Stomach (tissue), 4 donors: ENCODE results near the gene CERKL.

Experiments used
- CTCF ChIP-seq, 7 experiments: fragments of 450-650 bp in 4 of 7; fragments of 200-600 bp in 3 of 7; sonication (generic) in 3 of 7; IDR thresholded peaks; one replicate each; pipeline ENCODE4 v1.5.1; 2016 to 2019; ENCODE audit warnings: antibody characterized with exemption in 7 of 7, control low read depth in 2 of 7, mild to moderate bottlenecking in 1 of 7
- POLR2A ChIP-seq, 4 donors: fragments of 450-650 bp; IDR thresholded peaks; one replicate each; pipeline ENCODE4 v1.6.1; 2016; ENCODE audit warnings: antibody characterized with exemption in 4 of 4, control low read depth in 2 of 4, mild to moderate bottlenecking in 1 of 4, moderate library complexity in 1 of 4
- POLR2AphosphoS5 ChIP-seq, 3 donors: sonication (generic); formaldehyde crosslinking; IDR thresholded peaks; one replicate each; pipeline ENCODE4 v1.6.1; 2016; ENCODE audit warnings: antibody characterized with exemption in 3 of 3

DNA sequence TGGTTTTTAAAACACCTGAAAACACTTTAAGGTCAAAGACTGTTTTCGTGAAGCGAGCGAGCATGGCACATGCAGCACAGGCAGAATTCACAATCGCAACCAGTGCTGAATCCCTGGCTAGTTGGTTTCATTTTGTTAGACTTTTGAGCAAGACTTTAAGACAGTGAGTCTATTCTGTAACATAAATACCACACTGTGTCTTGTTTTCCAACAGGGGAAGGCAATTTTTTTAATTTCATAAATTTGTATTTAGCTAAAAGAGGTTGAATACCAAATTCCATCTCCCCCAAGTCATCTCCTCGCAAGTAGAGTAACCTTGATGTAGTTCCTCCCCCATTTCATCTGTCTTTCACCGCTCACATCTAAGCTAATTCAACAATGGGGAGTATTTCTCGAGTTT, 1.4 kb downstream of the CERKL start:
- TF ChIP-seq CTCF (IDR thresholded peaks at IDR 0.05) (no peak), POLR2A (IDR thresholded peaks at IDR 0.05) (no peak), POLR2AphosphoS5 (IDR thresholded peaks at IDR 0.05) (no peak)
